HG02981 (cell line): ENCODE data around the gene FAM184B.

ENCODE experiments used
- ATAC-seq: cut with Tn5 transposase; IDR thresholded peaks from one replicate; pipeline ENCODE4 v1.9.1; 2021; ENCODE audit warnings: mild to moderate bottlenecking, moderate library complexity; ENCODE audit not compliant: unreplicated experiment

Gene FAM184B

DNA sequence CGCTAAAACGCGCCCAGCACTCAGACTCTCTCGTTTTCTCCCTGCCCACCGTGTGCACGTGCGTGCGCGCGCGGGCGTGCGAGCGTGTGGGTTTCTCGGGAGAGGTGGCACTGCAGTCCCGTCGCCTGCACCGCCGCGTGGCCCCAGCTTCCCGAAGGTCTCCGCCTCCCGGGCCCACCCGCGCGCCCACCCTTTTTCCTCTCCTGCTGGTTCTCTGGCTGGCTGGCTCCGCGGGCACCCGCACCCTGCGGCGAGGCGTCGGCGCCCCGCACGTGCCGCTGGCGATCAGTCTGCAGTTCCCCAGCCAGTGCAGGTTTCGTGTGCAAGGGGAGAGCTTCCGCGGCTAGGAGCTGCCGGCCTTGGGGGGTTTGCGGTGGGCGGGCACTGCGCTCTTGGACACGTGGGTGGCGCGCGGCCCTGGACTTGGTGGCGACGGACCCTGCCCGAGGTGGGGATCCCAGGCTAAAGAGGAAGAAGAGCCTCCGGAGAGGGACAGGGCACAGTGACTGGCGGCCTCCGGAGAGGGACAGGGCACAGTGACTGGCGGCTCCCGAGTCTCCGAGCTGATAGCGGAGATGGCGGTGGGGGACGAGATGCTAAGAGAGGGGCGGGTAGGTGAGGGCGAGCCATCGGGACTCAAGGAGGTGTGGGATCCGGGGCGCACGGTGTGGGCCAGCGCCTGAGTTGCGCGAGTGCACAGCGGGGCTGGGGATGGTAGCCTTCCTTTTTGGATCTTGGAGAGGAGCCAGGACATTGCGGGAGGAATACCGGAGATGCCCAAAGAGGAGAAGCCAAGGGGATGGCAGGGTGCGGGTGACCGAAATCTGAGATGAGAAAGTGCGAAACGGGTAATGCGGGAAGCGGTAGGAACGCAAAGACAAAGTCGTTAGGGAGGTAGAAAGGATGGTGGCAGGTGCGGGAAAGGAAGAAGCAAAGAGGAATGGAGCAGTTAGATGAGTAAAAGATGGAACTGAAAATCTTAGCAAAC, at the start of gene FAM184B:
TSS of gene FAM184B (minus strand) at position 322 of the 988 bp plus-strand sequence. CDS start 322 bp downstream, outside the sequence.
- no peak for ATAC-seq

DNA sequence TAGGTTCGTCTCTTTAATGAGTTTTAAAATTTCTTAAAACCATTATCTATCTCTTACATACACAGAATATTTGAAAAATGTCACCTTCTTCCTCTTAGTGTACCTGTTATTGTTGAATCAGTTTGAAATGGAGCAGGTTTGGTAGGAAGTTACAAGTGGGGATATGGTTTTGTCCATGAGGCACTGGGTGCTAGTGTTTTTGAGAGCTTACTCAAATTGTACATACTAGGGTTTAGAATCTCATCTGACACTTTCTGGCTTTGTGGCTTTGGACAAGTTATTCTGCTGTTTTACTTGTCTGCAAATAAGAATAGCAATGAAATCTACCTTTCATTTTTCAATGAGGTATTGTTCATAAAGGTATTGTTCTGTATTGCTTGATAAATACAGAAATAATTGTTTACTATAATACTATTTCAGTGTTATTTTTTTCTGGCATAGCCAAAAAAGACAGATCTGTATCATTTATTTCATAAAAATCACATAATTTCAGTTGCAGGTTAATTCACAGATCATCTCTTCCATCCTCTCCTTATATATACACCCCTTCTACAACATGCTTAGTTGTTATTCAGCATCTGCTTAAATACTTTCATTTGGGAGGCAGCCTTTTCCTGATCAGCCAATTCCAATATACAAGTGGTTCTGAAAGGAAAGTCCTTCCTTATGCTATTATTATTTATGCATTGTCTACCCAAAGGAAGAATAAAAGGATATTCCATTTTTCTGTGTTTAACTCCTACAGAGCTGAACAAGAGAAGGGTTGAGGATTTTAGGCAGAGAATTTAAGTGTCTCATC, 42.6 kb upstream of the FAM184B start:
- no peak for ATAC-seq

DNA sequence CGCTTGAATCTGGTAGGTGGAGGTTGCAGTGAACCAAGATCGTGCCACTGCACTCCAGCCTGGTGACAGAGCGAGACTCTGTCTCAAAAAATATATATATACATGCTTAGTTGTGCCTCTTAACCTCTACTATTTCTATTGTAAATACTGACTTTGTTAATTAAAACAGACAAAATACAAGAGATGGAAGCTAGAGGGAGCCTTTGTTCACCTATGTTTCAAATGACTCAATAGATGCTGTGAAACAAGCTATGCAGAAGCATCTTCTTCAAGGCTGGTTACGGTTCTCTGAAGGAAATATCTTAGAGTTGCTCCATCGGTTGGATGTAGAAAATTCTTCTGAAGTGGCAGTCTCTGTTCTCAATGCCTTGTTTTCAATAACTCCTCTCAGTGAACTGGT, 35.6 kb upstream of the FAM184B start:
- peak; percentile 83 for ATAC-seq

DNA sequence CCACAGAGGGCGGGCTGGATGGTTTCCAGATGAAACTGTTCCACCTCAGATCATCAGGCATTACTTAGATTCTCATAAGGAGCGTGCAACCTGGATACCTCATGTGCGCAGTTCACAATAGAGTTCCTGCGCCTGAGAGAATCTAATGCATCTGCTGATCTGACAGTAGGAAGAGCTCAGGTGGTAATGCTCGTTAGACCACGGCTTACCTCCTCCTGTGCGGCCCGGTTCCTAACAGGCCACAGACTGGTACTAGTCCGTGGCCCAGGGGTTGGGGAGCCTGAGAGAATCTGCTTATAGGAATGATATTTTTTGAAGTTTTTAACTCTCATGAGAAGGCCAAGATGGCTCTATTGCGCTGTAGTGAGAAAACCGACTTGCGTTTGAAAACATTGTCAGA, 34.7 kb upstream of the FAM184B start:
- ATAC-seq, result no peak

DNA sequence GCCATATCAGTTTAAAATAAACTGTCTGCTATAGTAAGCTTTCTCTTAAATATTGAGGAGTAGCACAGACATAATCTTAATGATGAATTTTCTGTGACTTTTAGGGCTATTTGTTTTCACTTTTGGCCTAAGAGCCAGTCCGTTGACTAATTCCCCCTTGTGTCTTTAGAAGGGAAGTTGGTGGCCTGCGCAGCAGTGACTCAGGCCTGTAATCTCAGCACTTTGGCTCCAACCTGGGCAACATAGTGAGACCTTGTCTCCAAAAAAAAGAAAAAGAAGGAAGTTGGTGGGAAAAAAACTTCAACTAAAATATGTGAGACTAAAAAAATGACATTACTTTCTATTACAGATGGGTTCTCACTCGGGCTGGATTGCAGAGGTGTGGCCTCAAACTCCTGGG, 32.7 kb upstream of the FAM184B start:
- ATAC-seq, result no peak

DNA sequence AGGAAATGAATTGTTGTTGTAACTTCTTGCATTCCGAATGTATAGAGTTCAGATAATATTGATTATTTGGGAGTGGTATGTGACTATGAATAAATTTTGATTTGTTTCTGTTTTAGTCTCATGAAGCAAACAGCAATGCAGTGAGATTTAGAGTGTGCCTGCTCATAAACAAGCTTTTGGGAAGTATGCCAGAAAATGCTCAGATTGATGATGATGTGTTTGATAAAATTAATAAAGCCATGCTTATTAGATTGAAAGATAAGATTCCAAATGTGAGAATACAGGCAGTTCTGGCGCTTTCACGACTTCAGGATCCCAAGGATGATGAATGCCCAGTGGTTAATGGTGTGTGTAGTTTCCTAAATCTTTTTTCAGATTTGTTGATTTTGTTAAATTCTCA, 31.4 kb upstream of the FAM184B start:
- no peak for ATAC-seq

DNA sequence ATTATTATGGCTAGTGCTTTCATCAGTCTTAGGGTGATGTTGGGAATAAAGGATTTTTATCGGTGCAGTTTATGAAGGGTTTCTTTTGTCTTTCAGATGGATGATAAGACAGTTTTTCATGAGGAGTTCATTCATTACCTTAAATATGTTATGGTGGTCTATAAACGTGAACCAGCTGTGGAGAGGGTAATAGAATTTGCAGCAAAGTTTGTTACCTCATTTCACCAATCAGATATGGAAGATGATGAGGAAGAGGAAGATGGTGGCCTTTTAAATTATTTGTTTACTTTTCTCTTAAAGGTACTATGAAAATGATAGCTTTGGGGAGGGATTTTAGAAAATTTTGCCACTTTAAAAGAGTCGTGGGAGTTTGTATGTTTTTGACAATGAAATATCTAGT, 30.7 kb upstream of the FAM184B start:
- no peak for ATAC-seq

DNA sequence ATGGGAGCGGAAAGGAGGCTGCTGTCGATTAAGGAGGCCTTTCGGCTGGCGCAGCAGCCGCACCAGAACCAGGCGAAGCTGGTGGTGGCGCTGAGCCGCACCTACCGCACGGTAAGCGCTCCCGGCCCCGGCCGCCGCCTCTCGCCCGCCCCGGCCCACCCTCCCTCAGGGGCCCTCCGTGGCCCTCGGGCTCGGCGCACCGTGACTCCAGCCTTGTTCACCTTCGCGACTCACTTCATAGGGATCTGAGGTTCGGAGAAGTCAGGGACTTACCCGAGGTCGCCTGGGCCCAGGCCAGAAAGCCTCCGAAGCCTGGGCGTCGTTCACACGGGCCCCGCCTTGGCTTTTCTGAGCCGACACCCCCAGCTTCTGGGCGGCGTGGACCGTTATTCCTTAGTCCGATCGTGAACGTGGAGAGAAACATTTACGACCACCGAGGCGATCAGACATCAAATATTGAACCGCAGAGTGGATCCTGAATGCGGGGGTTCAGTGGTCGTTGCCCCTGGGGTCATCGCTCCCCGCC, 29.7 kb upstream of the FAM184B start:
- ATAC-seq, result peak; percentile 19

DNA sequence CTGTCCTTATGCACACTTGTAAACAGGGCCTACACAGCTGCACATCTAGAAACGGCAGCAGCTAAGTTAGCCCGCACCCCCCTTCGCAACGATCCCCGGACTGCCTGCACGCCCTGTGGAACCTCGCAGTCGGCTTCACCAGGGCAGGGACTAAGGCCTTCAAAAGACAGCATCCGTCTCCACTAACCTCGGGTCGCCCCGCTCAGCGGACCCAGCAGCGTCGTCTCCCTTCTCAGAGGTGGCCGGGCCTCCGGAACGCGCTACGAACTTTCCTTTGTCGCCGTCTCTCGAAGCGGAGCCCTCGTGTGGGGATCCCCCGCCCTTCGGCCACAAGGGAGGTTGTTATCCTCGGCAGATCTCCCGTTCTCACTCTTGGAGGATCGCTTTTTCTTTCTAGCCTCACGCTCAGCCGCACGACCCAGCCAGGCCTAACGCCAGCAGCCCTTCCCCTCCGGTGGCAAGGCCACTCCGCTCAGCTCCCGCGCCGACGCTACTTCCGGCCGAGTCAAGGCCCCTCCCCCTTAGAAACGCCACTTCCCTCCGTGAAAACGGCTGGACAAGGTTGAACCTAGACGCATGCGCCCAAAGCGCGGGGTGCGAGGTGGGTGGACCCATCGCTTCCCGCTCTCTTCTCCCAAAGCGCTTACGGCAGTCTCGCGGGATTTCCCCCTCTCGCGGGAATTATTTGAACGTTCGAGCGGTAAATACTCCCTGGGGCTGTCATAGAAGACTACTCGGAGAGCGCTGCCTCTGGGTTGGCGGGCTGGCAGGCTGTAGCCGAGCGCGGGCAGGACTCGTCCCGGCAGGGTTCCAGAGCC, 29.0 kb upstream of the FAM184B start, which contains the start of the genes DCAF16 and NCAPG:
TSS of gene DCAF16 (minus strand) at position 498 of the 818 bp plus-strand sequence. CDS start 6,616 bp downstream, outside the sequence.
TSS of gene NCAPG (plus strand) at position 720 of the 818 bp plus-strand sequence. CDS start 99 bp downstream, outside the sequence.
- peak; percentile 89 for ATAC-seq

DNA sequence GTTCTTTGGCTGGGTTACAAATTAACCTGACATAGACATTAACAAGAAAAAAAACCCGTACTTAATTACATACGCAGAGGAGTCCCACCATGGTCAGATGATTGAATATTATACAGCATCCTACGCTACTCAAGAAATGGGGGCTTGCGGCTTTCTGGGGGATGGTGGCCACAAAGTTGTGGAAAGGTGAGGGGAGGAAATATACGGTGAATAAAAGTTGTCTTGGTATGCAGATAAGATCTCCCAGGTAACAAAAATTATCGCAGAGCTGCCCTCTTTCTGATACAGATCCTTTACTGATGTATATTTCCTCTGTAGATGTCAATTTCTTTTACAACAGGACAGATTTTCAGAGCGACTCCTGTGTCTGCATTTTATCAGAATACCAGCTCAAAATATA, 28.2 kb upstream of the FAM184B start:
- no peak for ATAC-seq

DNA sequence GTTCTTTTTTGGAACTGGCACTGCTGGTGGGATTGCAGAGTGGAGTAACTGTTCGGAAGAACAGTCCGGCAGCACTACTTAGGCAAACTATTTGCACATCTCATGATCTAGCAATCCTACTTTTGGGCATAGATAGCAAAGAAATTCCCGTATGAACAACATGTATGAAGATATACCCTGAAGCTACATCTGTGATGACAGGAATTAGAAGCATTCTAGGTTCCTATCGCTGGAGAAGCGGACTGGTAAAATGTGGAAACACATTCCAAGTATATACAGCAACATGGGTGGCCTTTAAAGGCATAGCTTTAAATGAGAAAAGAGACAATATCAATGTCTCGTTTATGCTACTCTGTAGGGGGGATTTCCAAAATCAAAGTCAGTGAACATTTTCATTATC, 26.0 kb upstream of the FAM184B start:
- no peak for ATAC-seq

DNA sequence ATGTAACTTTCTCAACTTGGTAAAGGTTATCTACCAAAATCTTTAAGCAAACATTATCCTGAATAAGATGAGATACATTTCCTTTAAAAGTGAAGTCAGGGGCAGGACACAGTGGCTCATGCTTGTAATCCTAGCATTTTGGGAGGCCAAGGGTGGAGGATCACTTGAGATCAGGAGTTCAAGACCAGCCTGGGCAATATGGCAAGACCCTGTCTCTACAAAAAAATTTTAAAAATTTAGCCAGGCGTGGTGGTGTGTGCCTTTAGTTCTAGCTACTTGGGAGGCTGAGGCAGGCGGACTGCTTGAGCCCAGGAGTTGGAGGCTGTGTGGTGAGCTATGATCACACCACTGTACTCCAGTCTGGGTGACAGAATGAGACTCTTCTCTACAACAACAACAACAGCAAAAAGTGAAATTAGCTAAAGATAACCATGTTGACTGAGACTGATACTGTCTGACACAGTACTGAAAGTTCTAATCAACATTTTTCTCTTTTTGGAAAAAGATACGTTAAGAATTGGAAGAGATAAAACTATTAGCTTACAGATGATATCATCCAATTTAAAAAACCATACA, 24.2 kb upstream of the FAM184B start:
- ATAC-seq, result no peak

DNA sequence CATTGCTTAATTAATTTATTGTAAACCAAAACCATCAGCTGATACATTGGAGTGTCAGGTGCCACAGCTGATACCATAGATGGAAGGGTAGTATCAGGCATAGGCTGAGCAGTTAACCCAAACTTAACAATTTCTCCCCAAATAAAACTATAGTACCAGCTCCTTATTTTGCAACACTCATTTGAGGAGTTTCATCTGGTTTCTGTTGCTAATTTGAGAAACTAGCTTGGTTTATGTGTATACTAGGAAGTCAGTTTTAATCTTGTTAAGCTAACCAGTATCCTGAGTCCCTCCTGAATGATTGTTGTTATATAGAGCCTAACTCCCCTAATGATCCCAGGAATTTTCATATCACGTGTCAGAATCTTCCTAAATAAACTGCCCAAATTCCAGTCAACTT, 16.4 kb upstream of the FAM184B start:
- ATAC-seq, result no peak

DNA sequence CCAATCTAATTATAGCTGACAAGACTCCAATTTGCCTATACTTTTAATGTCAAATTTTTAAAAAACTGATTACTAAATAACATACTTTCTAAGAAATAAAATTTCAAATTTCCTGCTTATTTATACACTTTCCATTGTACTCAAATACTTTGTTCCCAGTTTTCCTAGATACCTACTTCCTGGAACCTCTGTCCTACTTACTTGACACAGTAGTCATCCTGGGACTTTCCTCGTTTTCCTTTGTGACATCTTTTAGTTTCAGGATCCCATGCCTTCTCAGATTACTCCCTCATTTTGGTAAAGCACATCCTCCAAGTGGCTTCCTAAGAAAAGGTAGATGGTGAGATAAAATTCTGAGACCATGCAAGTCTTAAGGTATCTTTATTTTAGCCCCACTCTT, 13.3 kb upstream of the FAM184B start:
- ATAC-seq, result no peak

DNA sequence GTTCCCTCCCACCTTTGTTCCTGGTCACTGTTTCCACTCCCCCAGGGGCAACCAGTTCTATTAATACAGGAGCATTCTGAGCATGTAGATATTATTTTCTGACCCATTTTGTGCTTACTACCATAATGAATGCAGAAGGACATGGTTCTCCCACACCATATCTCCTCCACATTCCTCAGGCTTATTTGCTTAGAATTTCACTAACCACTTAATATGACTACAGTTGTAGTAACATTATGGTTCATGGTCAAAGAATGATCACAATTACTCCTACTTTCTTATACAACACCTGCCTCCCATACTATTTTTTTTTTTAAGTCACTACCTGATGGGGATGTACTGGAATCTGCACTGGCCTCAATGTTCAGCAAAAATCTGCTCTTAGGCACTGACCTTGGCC, 7.5 kb upstream of the FAM184B start:
- ATAC-seq, result no peak

DNA sequence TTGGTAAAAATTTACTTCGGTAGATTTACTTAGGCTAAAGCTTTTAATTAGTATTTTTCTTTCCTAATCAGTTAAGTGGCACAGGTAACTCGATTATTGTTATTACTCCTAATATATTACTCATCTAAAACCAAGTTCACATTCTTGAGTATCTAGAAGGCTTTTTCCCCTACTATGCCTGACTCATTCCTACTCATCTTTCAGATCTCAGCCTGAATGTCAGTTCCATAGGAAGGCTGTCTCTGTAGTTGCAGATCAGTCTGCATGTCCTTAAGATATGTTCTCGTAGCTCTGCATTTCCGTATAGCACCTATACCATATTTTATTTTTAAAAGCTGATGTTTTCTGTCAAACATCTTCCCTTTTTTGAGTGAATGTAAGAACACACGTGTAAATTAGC, 5.9 kb upstream of the FAM184B start:
- ATAC-seq, result no peak

DNA sequence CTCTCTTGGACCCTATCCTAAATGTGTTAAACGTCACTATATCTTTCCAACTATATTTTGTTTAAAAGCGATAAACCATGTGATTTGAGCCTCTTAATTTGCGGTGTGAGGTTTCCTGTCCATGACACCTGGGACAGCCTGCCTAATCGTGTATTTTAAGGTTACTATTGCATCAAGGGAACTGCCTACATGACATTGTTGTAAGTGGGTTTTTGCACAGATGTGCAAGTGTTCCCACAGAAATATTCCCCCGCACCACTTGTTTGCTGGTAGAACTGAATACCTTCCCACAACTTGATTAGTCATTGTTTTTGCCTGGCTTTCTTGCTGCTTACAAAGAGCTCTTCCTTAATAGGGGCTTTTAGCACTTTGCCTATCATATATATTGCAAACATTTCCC, 5.1 kb upstream of the FAM184B start:
- ATAC-seq, result no peak

DNA sequence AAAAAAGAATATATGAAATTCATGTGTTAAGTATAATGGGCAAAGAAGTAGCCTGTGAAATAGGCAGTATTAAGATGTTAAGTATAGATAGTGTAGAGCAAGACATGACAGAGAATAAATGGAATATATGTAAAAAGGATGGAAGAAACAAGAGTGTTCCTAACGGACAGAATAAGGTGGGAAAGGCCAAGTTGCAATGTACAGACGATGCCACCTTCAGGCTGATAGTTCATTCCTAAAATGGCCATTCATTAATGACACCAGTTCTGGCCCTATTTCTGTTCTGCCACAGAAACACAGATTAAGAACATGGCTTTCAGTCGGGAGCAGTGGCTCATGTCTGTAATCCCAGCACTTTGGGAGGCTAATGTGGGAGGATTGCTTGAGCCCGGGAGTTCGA, 4.4 kb upstream of the FAM184B start:
- ATAC-seq, result no peak

DNA sequence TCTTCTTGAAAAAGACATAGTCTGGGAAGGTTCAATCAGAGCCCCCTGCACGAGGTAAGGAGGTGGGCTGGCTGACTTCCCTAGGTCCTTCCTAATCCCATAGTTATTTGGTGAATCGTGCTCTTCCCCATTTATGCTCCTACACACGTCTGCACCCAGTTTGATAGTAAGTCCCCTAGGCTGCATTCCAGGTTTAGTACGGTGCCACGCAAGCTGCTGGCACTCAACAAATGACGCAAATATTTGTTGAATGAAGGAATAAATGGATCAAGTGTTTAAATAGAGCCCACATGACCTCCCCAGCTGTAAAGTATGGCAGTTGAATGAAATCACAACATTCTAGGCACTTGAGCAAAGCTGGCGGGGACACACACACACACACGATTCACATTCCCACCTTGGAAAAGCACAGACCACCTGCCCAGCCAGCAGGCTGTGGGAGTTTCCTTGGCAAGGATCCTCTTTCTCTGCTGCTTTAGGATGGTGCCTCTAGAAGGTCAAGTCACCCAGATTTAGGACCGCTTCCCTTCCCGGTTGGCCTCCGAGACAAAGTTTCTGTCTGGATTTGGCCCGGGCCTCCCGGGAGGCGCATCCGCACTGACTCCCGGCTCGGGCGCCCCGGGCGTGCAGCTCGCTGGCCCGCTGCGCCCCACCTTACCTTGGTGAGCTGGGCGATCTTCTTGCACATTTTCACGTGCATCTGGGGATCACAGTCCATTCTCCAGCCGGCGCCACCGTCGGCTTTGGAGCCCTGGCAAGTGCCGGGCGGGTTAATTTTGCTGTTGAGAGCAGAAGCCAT, 721 bp downstream of the FAM184B start:
- no peak for ATAC-seq
